Measurements from ENCODE around the gene RMDN2. TPM values are rescaled to one million over a fixed set of nuclear protein-coding genes. Genes with fewer than 3 reads are reported as not detected.

Gene RMDN2
- polyA plus RNA-seq, 2 of the 4 experiments (the other 2 are of a cell fraction), result 4.6 to 6.9 TPM

GRCh38 chr2:37982847-37983246 lies 57.8 kb downstream of the RMDN2 start:
- CTCF ChIA-PET, result interaction anchor here (0.7 to 2.6 kb wide), 23 partner anchors 8 to 312 kb away, joined by 3 to 23 read pairs (median 5); partner anchors contain the start of gene CYP1B1

GRCh38 chr2:37983719-37984118 lies 58.6 kb downstream of the RMDN2 start:
- ChIA-PET CTCF (interaction anchor here (0.6 to 3.9 kb wide), 4 partner anchors 54 to 290 kb away, joined by 3 to 27 read pairs (median 4); no protein-coding TSS in a partner anchor), POLR2A (no interaction called here)
- TF ChIP-seq NPAS2 (CRISPR knock-in tag; IDR thresholded peaks at IDR 0.05; ENCODE audit: borderline replicate concordance) (no peak), ZC3H11A (IDR thresholded peaks at IDR 0.05) (no peak), NR3C1 (IDR thresholded peaks at IDR 0.05) (no peak), GATA3 (IDR thresholded peaks at IDR 0.05; ENCODE audit: borderline replicate concordance) (no peak), SREBF2 (IDR thresholded peaks at IDR 0.05) (no peak), EHMT2 (IDR thresholded peaks at IDR 0.05; ENCODE audit: low read depth) (no peak), RAD21 (conservative IDR thresholded peaks at IDR 0.05 in 1 of 2, IDR thresholded peaks at IDR 0.05 in 1 of 2) (no peak), PHF8 (IDR thresholded peaks at IDR 0.05; ENCODE audit: borderline replicate concordance, low read depth) (no peak), E2F6 (IDR thresholded peaks at IDR 0.05; ENCODE audit: borderline replicate concordance, low read depth) (no peak), HDAC2 (IDR thresholded peaks at IDR 0.05) (no peak), RFX5 (IDR thresholded peaks at IDR 0.05) (no peak), SMC3 (IDR thresholded peaks at IDR 0.05) (no peak), CHD4 (IDR thresholded peaks at IDR 0.05; ENCODE audit: borderline replicate concordance) (no peak)
- FAIRE-seq, result no peak
- 42% methylated on average over 1 of the region's 1 CpG for WGBS (ENCODE audit: missing lambda C conversion rate)
- Histone ChIP-seq H3K4me3 (no peak overlapping the region), H3K9me3 (no peaks in the 10 kb centered on the region), H3K4me2 (no peak overlapping the region), H3K27ac (no peak overlapping the region), H3K4me1 (peaks cover 4% of the 10 kb centered on the region; the same call in 1 of the 3 replicates)
- no peak for ATAC-seq
- DNase-seq (ENCODE audit: low read depth in 1 of 2, low spot score in 1 of 2), result no peak

More at GRCh38 chr2:37982847-37983246, 57.8 kb downstream of the RMDN2 start:
- Histone ChIP-seq H3K27ac (no peak overlapping the region), H3K4me3 (no peak overlapping the region), H3K4me1 (peaks cover 4% of the 10 kb centered on the region; the same call in 1 of the 3 replicates), H3K9me3 (no peaks in the 10 kb centered on the region), H3K4me2 (peak overlapping the region; percentile 78; the same call in 2 of the 3 replicates)
- TF ChIP-seq CEBPB (IDR thresholded peaks at IDR 0.05) (no peak), SREBF2 (IDR thresholded peaks at IDR 0.05) (no peak), HOXB5 (CRISPR knock-in tag; IDR thresholded peaks at IDR 0.05) (no peak), RAD21 (conservative IDR thresholded peaks at IDR 0.05 in 1 of 2, IDR thresholded peaks at IDR 0.05 in 1 of 2) (no peak), TFCP2L1 (CRISPR knock-in tag; IDR thresholded peaks at IDR 0.05) (no peak), ESRRA (IDR thresholded peaks at IDR 0.05; ENCODE audit: borderline replicate concordance, low read length) (no peak), PBX3 (IDR thresholded peaks at IDR 0.05) (no peak), JUN (IDR thresholded peaks at IDR 0.05) (no peak), PHF8 (IDR thresholded peaks at IDR 0.05; ENCODE audit: borderline replicate concordance, low read depth) (no peak), GATA3 (IDR thresholded peaks at IDR 0.05; ENCODE audit: borderline replicate concordance) (no peak), MYC (IDR thresholded peaks at IDR 0.05; ENCODE audit: borderline replicate concordance, low read length) (no peak), RARB (CRISPR knock-in tag; IDR thresholded peaks at IDR 0.05) (no peak), ZC3H11A (IDR thresholded peaks at IDR 0.05) (no peak), KDM1A (IDR thresholded peaks at IDR 0.05; ENCODE audit: low read depth) (no peak), POLR2A (IDR thresholded peaks at IDR 0.05; ENCODE audit: low read length) (no peak), ZNF302 (CRISPR knock-in tag; IDR thresholded peaks at IDR 0.05) (no peak), NFE2L2 (conservative IDR thresholded peaks at IDR 0.05; ENCODE audit: low read length) (no peak)
- POLR2A ChIA-PET, result no interaction called here
- FAIRE-seq (no peak), ATAC-seq (no peak), DNase-seq (ENCODE audit: low read depth in 1 of 2, low spot score in 1 of 2) (no peak)
- 69% methylated on average over 6 of the region's 6 CpGs for WGBS (ENCODE audit: missing lambda C conversion rate)
